Loucy (cell line): Measurements from ENCODE around the gene CEACAM7.

Experiments
- H2AFZ ChIP-seq: fragments of 200-600 bp; sonication (generic); 2 replicates; pipeline ENCODE4 v1.6.0; 2016; ENCODE audit warnings: antibody characterized with exemption, mild to moderate bottlenecking, low read length, moderate library complexity
- H3F3A ChIP-seq: fragments of 200-600 bp; 2 replicates; pipeline ENCODE4 v1.6.0; 2016; ENCODE audit warnings: antibody characterized with exemption, low read depth, mild to moderate bottlenecking
- H3K27me3 ChIP-seq: fragments of 200-600 bp; sonication (generic); 2 replicates; pipeline ENCODE4 v1.6.1; 2014; ENCODE audit warnings: low read length, mild to moderate bottlenecking; ENCODE audit not compliant: insufficient read depth, poor library complexity, severe bottlenecking
- H3K36me3 ChIP-seq: fragments of 200-600 bp; sonication (generic); 2 replicates; pipeline ENCODE4 v1.6.1; 2016; ENCODE audit warnings: low read length; ENCODE audit not compliant: insufficient read depth
- H3K4me1 ChIP-seq: fragments of 200-600 bp; sonication (generic); 2 replicates; pipeline ENCODE4 v1.5.1; 2014; ENCODE audit warnings: low read length, mild to moderate bottlenecking; ENCODE audit not compliant: insufficient read depth, poor library complexity, severe bottlenecking
- H3K4me2 ChIP-seq: fragments of 200-600 bp; sonication (generic); 2 replicates; pipeline ENCODE4 v1.6.0; 2014; ENCODE audit warnings: antibody characterized with exemption, low read length, low read depth, mild to moderate bottlenecking; ENCODE audit not compliant: poor library complexity, severe bottlenecking
- H3K4me3 ChIP-seq: fragments of 200-600 bp; sonication (generic); 2 replicates; pipeline ENCODE4 v1.5.1; 2014; ENCODE audit warnings: low read length, mild to moderate bottlenecking, mixed read lengths; ENCODE audit not compliant: poor library complexity, severe bottlenecking
- H3K79me2 ChIP-seq: fragments of 200-600 bp; sonication (generic); 2 replicates; pipeline ENCODE4 v1.6.1; 2014; ENCODE audit warnings: low read length; ENCODE audit not compliant: insufficient read depth
- H3K9ac ChIP-seq: fragments of 200-600 bp; sonication (generic); 2 replicates; pipeline ENCODE4 v1.6.0; 2014; ENCODE audit warnings: mild to moderate bottlenecking, low read depth, low read length, moderate library complexity; ENCODE audit not compliant: poor library complexity, severe bottlenecking
- H3K9me2 ChIP-seq: fragments of 200-600 bp; sonication (generic); replicated peaks from 2 replicates; pipeline ENCODE4 v1.6.1; 2016; ENCODE audit warnings: low read depth, low read length, mixed read lengths
- H3K9me3 ChIP-seq: fragments of 200-600 bp; sonication (generic); 2 replicates; pipeline ENCODE4 v1.6.1; 2014; ENCODE audit warnings: mild to moderate bottlenecking, antibody characterized with exemption, low read length, low read depth; ENCODE audit not compliant: insufficient read depth
- H4K20me1 ChIP-seq: fragments of 200-600 bp; sonication (generic); 2 replicates; pipeline ENCODE4 v1.6.0; 2014; ENCODE audit warnings: antibody characterized with exemption, low read length, mild to moderate bottlenecking; ENCODE audit not compliant: insufficient read depth, poor library complexity, severe bottlenecking
- CTCF ChIP-seq: fragments of 200-600 bp; sonication (generic); conservative IDR thresholded peaks from 2 replicates; pipeline ENCODE4 v1.5.1; 2014; ENCODE audit warnings: mild to moderate bottlenecking, antibody characterized with exemption, low read length
- EZH2phosphoT487 ChIP-seq: fragments of 200-600 bp; IDR thresholded peaks from 2 replicates; pipeline ENCODE4 v1.6.1; 2018; ENCODE audit warnings: antibody characterized with exemption, mild to moderate bottlenecking, moderate library complexity, borderline replicate concordance

The CEACAM7 gene

GRCh38 chr19:41623360-41623759 is 64.7 kb downstream of the CEACAM7 start:
- Histone ChIP-seq H4K20me1 (no peaks in the 10 kb centered on the region), H2AFZ (no peak overlapping the region), H3K9ac (no peak overlapping the region), H3K9me3 (no peaks in the 10 kb centered on the region), H3K27me3 (no peaks in the 10 kb centered on the region), H3K4me2 (no peak overlapping the region), H3K4me3 (no peak overlapping the region), H3K36me3 (no peaks in the 10 kb centered on the region), H3F3A (no peaks in the 10 kb centered on the region), H3K4me1 (no peaks in the 10 kb centered on the region), H3K9me2 (no peaks in the 10 kb centered on the region), H3K79me2 (no peaks in the 10 kb centered on the region)
- TF ChIP-seq CTCF (no peak), EZH2phosphoT487 (no peak)
